ENCODE measurements around the gene JPH2. TPM values are rescaled to one million over a fixed set of nuclear protein-coding genes. Genes with fewer than 3 reads are reported as not detected.
"Not testable (repeated sequence)": the region's sequence is repeated elsewhere in the genome, so short reads cannot be mapped to it uniquely, and the experiment has no call there.

JPH2 gene
- total and polyA plus RNA-seq, 2 experiments from 2014 or later: 0.16 to 1.1 TPM

GRCh38 chr20:44193801-44194200, 6.8 kb upstream of the JPH2 start:
- peaks cover 23% of the 10 kb centered on the region for H3K36me3 Mint-ChIP-seq (ENCODE audit: low read depth)
- H3K36me3 ChIP-seq (ENCODE audit: insufficient read depth): 0 out of 2 replicates have a peak, but pooled peaks cover 16% of the 10 kb centered on the region
- no peaks in the 10 kb centered on the region for H3K9me3 Mint-ChIP-seq
- H3K4me1 Mint-ChIP-seq: no peaks in the 10 kb centered on the region
- H3K27me3 Mint-ChIP-seq (ENCODE audit: insufficient read depth, low read depth, poor library complexity): peaks cover 3% of the 10 kb centered on the region
- DNase-seq (ENCODE audit: low spot score) (no peak), ATAC-seq (no peak)
- no peaks in the 10 kb centered on the region for H3K27me3 ChIP-seq (ENCODE audit: insufficient read depth)
- no peak overlapping the region for H3K27ac ChIP-seq (ENCODE audit: low read depth)
- H3K4me1 ChIP-seq (ENCODE audit: insufficient read depth): no peaks in the 10 kb centered on the region
- TF ChIP-seq, protein P1, sequence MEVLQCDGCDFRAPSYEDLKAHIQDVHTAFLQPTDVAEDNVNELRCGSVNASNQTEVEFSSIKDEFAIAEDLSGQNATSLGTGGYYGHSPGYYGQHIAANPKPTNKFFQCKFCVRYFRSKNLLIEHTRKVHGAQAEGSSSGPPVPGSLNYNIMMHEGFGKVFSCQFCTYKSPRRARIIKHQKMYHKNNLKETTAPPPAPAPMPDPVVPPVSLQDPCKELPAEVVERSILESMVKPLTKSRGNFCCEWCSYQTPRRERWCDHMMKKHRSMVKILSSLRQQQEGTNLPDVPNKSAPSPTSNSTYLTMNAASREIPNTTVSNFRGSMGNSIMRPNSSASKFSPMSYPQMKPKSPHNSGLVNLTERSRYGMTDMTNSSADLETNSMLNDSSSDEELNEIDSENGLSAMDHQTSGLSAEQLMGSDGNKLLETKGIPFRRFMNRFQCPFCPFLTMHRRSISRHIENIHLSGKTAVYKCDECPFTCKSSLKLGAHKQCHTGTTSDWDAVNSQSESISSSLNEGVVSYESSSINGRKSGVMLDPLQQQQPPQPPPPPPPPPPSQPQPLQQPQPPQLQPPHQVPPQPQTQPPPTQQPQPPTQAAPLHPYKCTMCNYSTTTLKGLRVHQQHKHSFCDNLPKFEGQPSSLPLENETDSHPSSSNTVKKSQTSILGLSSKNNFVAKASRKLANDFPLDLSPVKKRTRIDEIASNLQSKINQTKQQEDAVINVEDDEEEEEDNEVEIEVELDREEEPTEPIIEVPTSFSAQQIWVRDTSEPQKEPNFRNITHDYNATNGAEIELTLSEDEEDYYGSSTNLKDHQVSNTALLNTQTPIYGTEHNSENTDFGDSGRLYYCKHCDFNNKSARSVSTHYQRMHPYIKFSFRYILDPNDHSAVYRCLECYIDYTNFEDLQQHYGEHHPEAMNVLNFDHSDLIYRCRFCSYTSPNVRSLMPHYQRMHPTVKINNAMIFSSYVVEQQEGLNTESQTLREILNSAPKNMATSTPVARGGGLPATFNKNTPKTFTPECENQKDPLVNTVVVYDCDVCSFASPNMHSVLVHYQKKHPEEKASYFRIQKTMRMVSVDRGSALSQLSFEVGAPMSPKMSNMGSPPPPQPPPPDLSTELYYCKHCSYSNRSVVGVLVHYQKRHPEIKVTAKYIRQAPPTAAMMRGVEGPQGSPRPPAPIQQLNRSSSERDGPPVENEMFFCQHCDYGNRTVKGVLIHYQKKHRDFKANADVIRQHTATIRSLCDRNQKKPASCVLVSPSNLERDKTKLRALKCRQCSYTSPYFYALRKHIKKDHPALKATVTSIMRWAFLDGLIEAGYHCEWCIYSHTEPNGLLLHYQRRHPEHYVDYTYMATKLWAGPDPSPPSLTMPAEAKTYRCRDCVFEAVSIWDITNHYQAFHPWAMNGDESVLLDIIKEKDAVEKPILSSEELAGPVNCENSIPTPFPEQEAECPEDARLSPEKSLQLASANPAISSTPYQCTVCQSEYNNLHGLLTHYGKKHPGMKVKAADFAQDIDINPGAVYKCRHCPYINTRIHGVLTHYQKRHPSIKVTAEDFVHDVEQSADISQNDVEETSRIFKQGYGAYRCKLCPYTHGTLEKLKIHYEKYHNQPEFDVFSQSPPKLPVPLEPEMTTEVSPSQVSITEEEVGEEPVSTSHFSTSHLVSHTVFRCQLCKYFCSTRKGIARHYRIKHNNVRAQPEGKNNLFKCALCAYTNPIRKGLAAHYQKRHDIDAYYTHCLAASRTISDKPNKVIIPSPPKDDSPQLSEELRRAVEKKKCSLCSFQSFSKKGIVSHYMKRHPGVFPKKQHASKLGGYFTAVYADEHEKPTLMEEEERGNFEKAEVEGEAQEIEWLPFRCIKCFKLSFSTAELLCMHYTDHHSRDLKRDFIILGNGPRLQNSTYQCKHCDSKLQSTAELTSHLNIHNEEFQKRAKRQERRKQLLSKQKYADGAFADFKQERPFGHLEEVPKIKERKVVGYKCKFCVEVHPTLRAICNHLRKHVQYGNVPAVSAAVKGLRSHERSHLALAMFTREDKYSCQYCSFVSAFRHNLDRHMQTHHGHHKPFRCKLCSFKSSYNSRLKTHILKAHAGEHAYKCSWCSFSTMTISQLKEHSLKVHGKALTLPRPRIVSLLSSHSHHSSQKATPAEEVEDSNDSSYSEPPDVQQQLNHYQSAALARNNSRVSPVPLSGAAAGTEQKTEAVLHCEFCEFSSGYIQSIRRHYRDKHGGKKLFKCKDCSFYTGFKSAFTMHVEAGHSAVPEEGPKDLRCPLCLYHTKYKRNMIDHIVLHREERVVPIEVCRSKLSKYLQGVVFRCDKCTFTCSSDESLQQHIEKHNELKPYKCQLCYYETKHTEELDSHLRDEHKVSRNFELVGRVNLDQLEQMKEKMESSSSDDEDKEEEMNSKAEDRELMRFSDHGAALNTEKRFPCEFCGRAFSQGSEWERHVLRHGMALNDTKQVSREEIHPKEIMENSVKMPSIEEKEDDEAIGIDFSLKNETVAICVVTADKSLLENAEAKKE (CRISPR knock-in tag; IDR thresholded peaks at IDR 0.05): no peak
- no peak for TF ChIP-seq STAT1 (IDR thresholded peaks at IDR 0.05; ENCODE audit: unreplicated experiment)
- TF ChIP-seq POLR2AphosphoS5 (IDR thresholded peaks at IDR 0.05; ENCODE audit: low read depth): no peak
- TF ChIP-seq ZNF331 (CRISPR knock-in tag; IDR thresholded peaks at IDR 0.05; ENCODE audit: low read depth): no peak
- TF ChIP-seq EZH2phosphoT487 (IDR thresholded peaks at IDR 0.05; ENCODE audit: unreplicated experiment): no peak
- TF ChIP-seq, protein P2, sequence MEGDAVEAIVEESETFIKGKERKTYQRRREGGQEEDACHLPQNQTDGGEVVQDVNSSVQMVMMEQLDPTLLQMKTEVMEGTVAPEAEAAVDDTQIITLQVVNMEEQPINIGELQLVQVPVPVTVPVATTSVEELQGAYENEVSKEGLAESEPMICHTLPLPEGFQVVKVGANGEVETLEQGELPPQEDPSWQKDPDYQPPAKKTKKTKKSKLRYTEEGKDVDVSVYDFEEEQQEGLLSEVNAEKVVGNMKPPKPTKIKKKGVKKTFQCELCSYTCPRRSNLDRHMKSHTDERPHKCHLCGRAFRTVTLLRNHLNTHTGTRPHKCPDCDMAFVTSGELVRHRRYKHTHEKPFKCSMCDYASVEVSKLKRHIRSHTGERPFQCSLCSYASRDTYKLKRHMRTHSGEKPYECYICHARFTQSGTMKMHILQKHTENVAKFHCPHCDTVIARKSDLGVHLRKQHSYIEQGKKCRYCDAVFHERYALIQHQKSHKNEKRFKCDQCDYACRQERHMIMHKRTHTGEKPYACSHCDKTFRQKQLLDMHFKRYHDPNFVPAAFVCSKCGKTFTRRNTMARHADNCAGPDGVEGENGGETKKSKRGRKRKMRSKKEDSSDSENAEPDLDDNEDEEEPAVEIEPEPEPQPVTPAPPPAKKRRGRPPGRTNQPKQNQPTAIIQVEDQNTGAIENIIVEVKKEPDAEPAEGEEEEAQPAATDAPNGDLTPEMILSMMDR (conservative IDR thresholded peaks at IDR 0.05; ENCODE audit: low read depth in 2 of 2): no peak
- H2AFZ ChIP-seq: no peak overlapping the region
- H3K4me2 ChIP-seq: no peak overlapping the region
- no peak overlapping the region for H3K4me3 Mint-ChIP-seq
- H3K4me3 ChIP-seq: no peak overlapping the region
- H3K79me2 ChIP-seq (replicated peaks; ENCODE audit: insufficient read depth): no peaks in the 10 kb centered on the region
- no peaks in the 10 kb centered on the region for H3F3A ChIP-seq (replicated peaks; ENCODE audit: low read depth)
- no peaks in the 10 kb centered on the region for H3K9me2 ChIP-seq (ENCODE audit: insufficient read depth)
- peaks cover 6% of the 10 kb centered on the region for H4K20me1 ChIP-seq (replicated peaks; ENCODE audit: insufficient read depth)
- no peak overlapping the region for H3K27ac Mint-ChIP-seq

- H3K27me3 ChIP-seq (ENCODE audit: insufficient read depth); ATAC-seq; DNase-seq (ENCODE audit: low spot score): not testable (repeated sequence)
Measured at GRCh38 chr20:44191640-44192039, 4.7 kb upstream of the JPH2 start.

More at GRCh38 chr20:44191640-44192039, 4.7 kb upstream of the JPH2 start:
- H3K9me2 ChIP-seq (ENCODE audit: insufficient read depth); H3K27me3 Mint-ChIP-seq (ENCODE audit: insufficient read depth, low read depth, poor library complexity); H4K20me1 ChIP-seq (replicated peaks; ENCODE audit: insufficient read depth); H3K36me3 Mint-ChIP-seq (ENCODE audit: low read depth); H3K27ac Mint-ChIP-seq; H3K4me3 ChIP-seq; H3K36me3 ChIP-seq (ENCODE audit: insufficient read depth); H3K27ac ChIP-seq (ENCODE audit: low read depth); H3K4me2 ChIP-seq; H3K4me1 ChIP-seq (ENCODE audit: insufficient read depth); H3K4me3 Mint-ChIP-seq; H3K9me3 Mint-ChIP-seq; H2AFZ ChIP-seq; H3K79me2 ChIP-seq (replicated peaks; ENCODE audit: insufficient read depth); H3F3A ChIP-seq (replicated peaks; ENCODE audit: low read depth): not testable (repeated sequence)
- H3K4me1 Mint-ChIP-seq: peaks cover 11% of the 10 kb centered on the region; the same call in 2 of the 3 replicates

Data from GM23338 (cell line).